PC-3 (cell line): ENCODE results near the gene TFG.

Source experiments
- EZH2 ChIP-seq: fragments of 300-600 bp; sonication (generic); IDR thresholded peaks from one replicate; pipeline ENCODE4 v1.6.1; 2017; ENCODE audit warnings: antibody characterized with exemption, mild to moderate bottlenecking, low read length; ENCODE audit not compliant: unreplicated experiment
- EZH2phosphoT487 ChIP-seq: fragments of 300-600 bp; sonication (generic); IDR thresholded peaks from 2 replicates; pipeline ENCODE4 v1.6.1; 2018; ENCODE audit warnings: mild to moderate bottlenecking, antibody characterized with exemption, low read length, borderline replicate concordance
- TF ChIP-seq, protein P1 (sequence below): fragments of 300-600 bp; sonication (generic); conservative IDR thresholded peaks from 2 replicates; pipeline ENCODE4 v1.5.1; 2017; ENCODE audit warnings: antibody characterized with exemption, low read depth, mild to moderate bottlenecking, low read length

DNA sequence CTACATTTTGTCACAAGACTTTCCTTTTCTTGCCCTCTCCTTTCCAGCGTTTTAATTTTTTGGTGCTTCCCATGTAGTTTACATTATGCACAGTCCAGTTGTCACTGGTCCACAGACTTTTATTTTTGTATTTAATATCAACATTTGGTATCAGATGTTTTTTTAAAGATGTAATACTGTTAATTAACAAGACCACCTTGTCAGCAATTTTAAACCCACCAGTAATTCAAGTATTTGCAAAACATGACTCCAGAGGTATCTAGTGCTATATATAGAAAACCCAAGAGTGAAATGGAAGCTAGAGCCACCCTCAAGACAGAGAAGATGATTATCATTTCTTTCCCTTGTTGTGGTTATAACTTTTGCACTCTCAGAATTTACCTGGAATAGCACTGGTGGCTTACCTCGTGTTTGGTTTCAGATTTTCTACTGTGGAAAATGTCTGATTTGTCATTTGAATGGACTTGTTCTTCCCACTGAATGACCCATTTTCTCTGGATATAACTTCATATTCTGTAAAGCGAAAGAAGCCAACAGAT is 56.2 kb downstream of the TFG start:
- TF ChIP-seq, protein P1, sequence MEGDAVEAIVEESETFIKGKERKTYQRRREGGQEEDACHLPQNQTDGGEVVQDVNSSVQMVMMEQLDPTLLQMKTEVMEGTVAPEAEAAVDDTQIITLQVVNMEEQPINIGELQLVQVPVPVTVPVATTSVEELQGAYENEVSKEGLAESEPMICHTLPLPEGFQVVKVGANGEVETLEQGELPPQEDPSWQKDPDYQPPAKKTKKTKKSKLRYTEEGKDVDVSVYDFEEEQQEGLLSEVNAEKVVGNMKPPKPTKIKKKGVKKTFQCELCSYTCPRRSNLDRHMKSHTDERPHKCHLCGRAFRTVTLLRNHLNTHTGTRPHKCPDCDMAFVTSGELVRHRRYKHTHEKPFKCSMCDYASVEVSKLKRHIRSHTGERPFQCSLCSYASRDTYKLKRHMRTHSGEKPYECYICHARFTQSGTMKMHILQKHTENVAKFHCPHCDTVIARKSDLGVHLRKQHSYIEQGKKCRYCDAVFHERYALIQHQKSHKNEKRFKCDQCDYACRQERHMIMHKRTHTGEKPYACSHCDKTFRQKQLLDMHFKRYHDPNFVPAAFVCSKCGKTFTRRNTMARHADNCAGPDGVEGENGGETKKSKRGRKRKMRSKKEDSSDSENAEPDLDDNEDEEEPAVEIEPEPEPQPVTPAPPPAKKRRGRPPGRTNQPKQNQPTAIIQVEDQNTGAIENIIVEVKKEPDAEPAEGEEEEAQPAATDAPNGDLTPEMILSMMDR = no peak
- TF ChIP-seq EZH2 = no peak
- TF ChIP-seq EZH2phosphoT487 = no peak
